GM12872 (cell line): Measurements from ENCODE around the gene DYRK1A.

ENCODE experiments used
- TF ChIP-seq, protein P1 (sequence below): IDR thresholded peaks from 3 replicates; pipeline ENCODE4 v1.5.1; 2011; ENCODE audit warnings: low read depth, mild to moderate bottlenecking, low read length, moderate library complexity; ENCODE audit not compliant: insufficient read depth

Gene DYRK1A

GRCh38 chr21:37402251-37402867 is 35.8 kb downstream of the DYRK1A start:
- TF ChIP-seq, protein P1, sequence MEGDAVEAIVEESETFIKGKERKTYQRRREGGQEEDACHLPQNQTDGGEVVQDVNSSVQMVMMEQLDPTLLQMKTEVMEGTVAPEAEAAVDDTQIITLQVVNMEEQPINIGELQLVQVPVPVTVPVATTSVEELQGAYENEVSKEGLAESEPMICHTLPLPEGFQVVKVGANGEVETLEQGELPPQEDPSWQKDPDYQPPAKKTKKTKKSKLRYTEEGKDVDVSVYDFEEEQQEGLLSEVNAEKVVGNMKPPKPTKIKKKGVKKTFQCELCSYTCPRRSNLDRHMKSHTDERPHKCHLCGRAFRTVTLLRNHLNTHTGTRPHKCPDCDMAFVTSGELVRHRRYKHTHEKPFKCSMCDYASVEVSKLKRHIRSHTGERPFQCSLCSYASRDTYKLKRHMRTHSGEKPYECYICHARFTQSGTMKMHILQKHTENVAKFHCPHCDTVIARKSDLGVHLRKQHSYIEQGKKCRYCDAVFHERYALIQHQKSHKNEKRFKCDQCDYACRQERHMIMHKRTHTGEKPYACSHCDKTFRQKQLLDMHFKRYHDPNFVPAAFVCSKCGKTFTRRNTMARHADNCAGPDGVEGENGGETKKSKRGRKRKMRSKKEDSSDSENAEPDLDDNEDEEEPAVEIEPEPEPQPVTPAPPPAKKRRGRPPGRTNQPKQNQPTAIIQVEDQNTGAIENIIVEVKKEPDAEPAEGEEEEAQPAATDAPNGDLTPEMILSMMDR = no peak

- TF ChIP-seq, protein P1 = no peak
Observed at GRCh38 chr21:37405629-37406028, 39.1 kb downstream of the DYRK1A start.

GRCh38 chr21:37407719-37408420 is 41.3 kb downstream of the DYRK1A start:
- TF ChIP-seq, protein P1 = no peak

DNA sequence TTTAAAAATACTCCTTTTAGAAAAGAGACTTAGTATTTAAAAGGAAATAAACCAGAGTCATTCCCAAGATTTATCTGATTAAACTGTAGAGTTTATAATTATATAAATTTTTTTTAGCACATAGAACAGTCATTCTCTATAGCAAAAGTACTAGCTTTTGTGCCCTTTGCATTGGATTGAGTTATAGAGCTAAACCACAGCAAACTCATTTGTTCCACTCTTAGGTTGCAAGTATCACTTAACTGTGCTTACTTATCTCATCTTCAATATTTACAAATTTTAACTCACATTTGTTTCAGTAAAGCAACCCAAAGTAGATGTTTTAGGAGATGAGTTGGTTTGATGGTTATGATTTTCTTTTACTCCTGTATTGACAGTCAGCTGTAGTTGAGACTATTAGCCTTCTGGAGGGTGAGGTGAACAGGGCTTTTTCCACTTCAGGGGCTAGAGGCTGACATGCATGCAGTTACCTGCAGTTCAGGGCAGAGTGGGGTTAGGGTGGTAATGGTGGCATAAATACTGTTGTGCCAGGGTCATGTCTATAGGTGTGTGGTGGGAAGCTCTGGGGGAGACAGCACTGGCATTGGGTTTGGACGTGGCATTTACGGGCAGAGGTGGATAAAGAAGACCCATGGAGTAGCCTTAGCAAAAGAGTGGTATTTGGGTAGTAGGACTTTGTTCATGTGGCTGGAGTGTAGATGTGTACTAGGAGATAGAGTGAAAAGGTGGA is 42.1 kb downstream of the DYRK1A start:
- TF ChIP-seq, protein P1 = no peak

- TF ChIP-seq, protein P1 = no peak
Observed at GRCh38 chr21:37410639-37411038, 44.1 kb downstream of the DYRK1A start.

- TF ChIP-seq, protein P1 = no peak
Observed at GRCh38 chr21:37412603-37413360, 46.2 kb downstream of the DYRK1A start.

- TF ChIP-seq, protein P1 = no peak
Observed at GRCh38 chr21:37413553-37414291, 47.1 kb downstream of the DYRK1A start.
